IMR-90 (cell line): ENCODE data around the gene KRT80. TPM values are rescaled to one million over a fixed set of nuclear protein-coding genes. Genes with fewer than 3 reads are reported as not detected.

Source experiments
- ATAC-seq: fragments of 200-7000 bp; cut with Tn5 transposase; 2 replicates; pipeline ENCODE4 v1.9.1; 2020; ENCODE audit warnings: low read depth, mild to moderate bottlenecking, moderate library complexity
- BruUV-seq: library from RNA; stranded (reverse); fragments of 400-500 nt; replicated peaks from 2 replicates; lab custom pipeline; 2021; lab: Mats Ljungman, UMichigan
- CTCF ChIA-PET: fragments of 300-600 bp; formaldehyde crosslinking; extraction: SDS; loops from one replicate; lab custom pipeline; 2021; ENCODE audit warnings: antibody characterized with exemption; lab: Yijun Ruan, JAX
- POLR2A ChIA-PET: fragments of 300-600 bp; sonication (Branson Sonifier 250); formaldehyde crosslinking; loops from one replicate; lab custom pipeline; 2022; ENCODE audit warnings: antibody characterized with exemption; ENCODE audit not compliant: unreplicated experiment; lab: Charles Lee
- DNase-seq: peaks from one replicate; pipeline ENCODE4 v3.0.0; 2013
- H2AFZ ChIP-seq: replicated peaks from 2 replicates; pipeline ENCODE3; 2013; ENCODE audit warnings: low read length, mild to moderate bottlenecking; ENCODE audit not compliant: poor library complexity
- H2AK5ac ChIP-seq: 2 replicates; pipeline ENCODE4 v1.6.1; 2013; ENCODE audit warnings: low read depth, low read length, inconsistent platforms
- H2AK9ac ChIP-seq: replicated peaks from 2 replicates; pipeline ENCODE3; 2013; ENCODE audit warnings: mild to moderate bottlenecking, low read depth, low read length, moderate library complexity; ENCODE audit not compliant: poor library complexity
- H2BK120ac ChIP-seq: 2 replicates; pipeline ENCODE4 v1.6.1; 2013; ENCODE audit warnings: low read depth, low read length, inconsistent platforms
- H2BK15ac ChIP-seq: 3 replicates; pipeline ENCODE4 v1.6.1; 2013; ENCODE audit warnings: low read depth, low read length, inconsistent platforms
- H2BK20ac ChIP-seq: 2 replicates; pipeline ENCODE4 v1.6.1; 2013; ENCODE audit warnings: low read depth, mild to moderate bottlenecking, inconsistent platforms, low read length, moderate library complexity
- H2BK5ac ChIP-seq: 2 replicates; pipeline ENCODE4 v1.6.1; 2013; ENCODE audit warnings: mild to moderate bottlenecking, low read depth, low read length, inconsistent platforms; ENCODE audit not compliant: poor library complexity, severe bottlenecking
- H3K14ac ChIP-seq: replicated peaks from 2 replicates; pipeline ENCODE4 v1.6.1; 2013; ENCODE audit warnings: low read depth, low read length, inconsistent platforms
- H3K18ac ChIP-seq: 2 replicates; pipeline ENCODE4 v1.6.1; 2013; ENCODE audit warnings: low read depth, low read length, control low read depth
- H3K23ac ChIP-seq: 2 replicates; pipeline ENCODE4 v1.6.1; 2013; ENCODE audit warnings: low read depth, low read length, inconsistent platforms
- H3K27ac ChIP-seq: 2 replicates; pipeline ENCODE4 v1.5.1; 2013; ENCODE audit warnings: mild to moderate bottlenecking, control low read depth, low read length; ENCODE audit not compliant: insufficient read depth
- H3K27me3 ChIP-seq: 2 replicates; pipeline ENCODE4 v1.6.1; 2013; ENCODE audit warnings: low read length; ENCODE audit not compliant: control insufficient read depth, insufficient read depth
- H3K36me3 ChIP-seq: 2 replicates; pipeline ENCODE4 v1.6.1; 2013; ENCODE audit warnings: low read length, mixed read lengths; ENCODE audit not compliant: control insufficient read depth, insufficient read depth
- H3K4ac ChIP-seq: 2 replicates; pipeline ENCODE4 v1.6.1; 2013; ENCODE audit warnings: low read depth, low read length, inconsistent platforms
- H3K4me1 ChIP-seq: 2 replicates; pipeline ENCODE4 v1.6.1; 2013; ENCODE audit warnings: low read length, mixed read lengths; ENCODE audit not compliant: control insufficient read depth, insufficient read depth
- H3K4me2 ChIP-seq: 2 replicates; pipeline ENCODE4 v1.6.1; 2013; ENCODE audit warnings: low read depth, mild to moderate bottlenecking, control low read depth, low read length, moderate library complexity
- H3K4me3 ChIP-seq: 2 replicates; pipeline ENCODE4 v1.5.1; 2013; ENCODE audit warnings: low read depth, mild to moderate bottlenecking, control low read depth, low read length, moderate library complexity; ENCODE audit not compliant: insufficient read depth
- H3K56ac ChIP-seq: 2 replicates; pipeline ENCODE4 v1.6.1; 2013; ENCODE audit warnings: low read length, inconsistent platforms; ENCODE audit not compliant: insufficient read depth; ENCODE audit errors: extremely low read depth
- H3K79me1 ChIP-seq, 2 experiments: 2 replicates each; pipeline ENCODE4 v1.6.1; 2013; ENCODE audit warnings: low read length in 2 of 2, inconsistent platforms in 1 of 2, low read depth in 1 of 2
- H3K9ac ChIP-seq: 2 replicates; pipeline ENCODE4 v1.6.1; 2013; ENCODE audit warnings: low read depth, low read length, control low read depth
- H3K9me1 ChIP-seq: 2 replicates; pipeline ENCODE4 v1.6.1; 2013; ENCODE audit warnings: low read length, inconsistent platforms; ENCODE audit not compliant: insufficient read depth
- H3K9me3 ChIP-seq: 2 replicates; pipeline ENCODE4 v1.6.1; 2013; ENCODE audit warnings: low read length; ENCODE audit not compliant: control insufficient read depth, insufficient read depth
- H4K20me1 ChIP-seq: 2 replicates; pipeline ENCODE4 v1.6.1; 2013; ENCODE audit warnings: low read length, inconsistent platforms; ENCODE audit not compliant: insufficient read depth
- H4K5ac ChIP-seq: 2 replicates; pipeline ENCODE4 v1.6.1; 2013; ENCODE audit warnings: mild to moderate bottlenecking, low read depth, low read length, control low read depth
- H4K8ac ChIP-seq, 2 experiments: 2 replicates each; pipeline ENCODE4 v1.6.1; 2013; ENCODE audit warnings: low read depth in 2 of 2, low read length in 2 of 2, control low read depth in 1 of 2, inconsistent platforms in 1 of 2
- H4K91ac ChIP-seq: 2 replicates; pipeline ENCODE4 v1.6.1; 2013; ENCODE audit warnings: low read depth, low read length, inconsistent platforms; ENCODE audit not compliant: insufficient read depth
- BHLHE40 ChIP-seq: fragments of 150-350 bp; IDR thresholded peaks from 2 replicates; pipeline ENCODE4 v1.6.1; 2016; ENCODE audit warnings: mild to moderate bottlenecking, low read depth, low read length
- CEBPB ChIP-seq: IDR thresholded peaks from 2 replicates; pipeline ENCODE4 v1.6.1; 2012; ENCODE audit warnings: low read depth, low read length, improper control_type of control experiment
- CHD1 ChIP-seq: IDR thresholded peaks from 2 replicates; pipeline ENCODE4 v1.6.1; 2012; ENCODE audit warnings: low read depth, low read length, improper control_type of control experiment
- FOS ChIP-seq: fragments of 150-350 bp; IDR thresholded peaks from 2 replicates; pipeline ENCODE4 v1.6.1; 2016; ENCODE audit warnings: low read depth, low read length
- MAFK ChIP-seq: IDR thresholded peaks from 2 replicates; pipeline ENCODE4 v1.6.1; 2012; ENCODE audit warnings: low read depth, low read length, improper control_type of control experiment
- MAZ ChIP-seq: IDR thresholded peaks from 2 replicates; pipeline ENCODE4 v1.6.1; 2012; ENCODE audit warnings: low read depth, mild to moderate bottlenecking, low read length, improper control_type of control experiment, moderate library complexity, borderline replicate concordance
- MXI1 ChIP-seq: IDR thresholded peaks from 2 replicates; pipeline ENCODE4 v1.6.1; 2012; ENCODE audit warnings: low read depth, mild to moderate bottlenecking, low read length, moderate library complexity, borderline replicate concordance
- NFE2L2 ChIP-seq: fragments of 150-350 bp; IDR thresholded peaks from 2 replicates; pipeline ENCODE4 v1.6.1; 2016; ENCODE audit warnings: low read depth, mild to moderate bottlenecking, low read length
- POLR2A ChIP-seq: IDR thresholded peaks from 2 replicates; pipeline ENCODE4 v1.6.1; 2012; ENCODE audit warnings: mild to moderate bottlenecking, low read depth, low read length
- RAD21 ChIP-seq: IDR thresholded peaks from 2 replicates; pipeline ENCODE4 v1.6.1; 2012; ENCODE audit warnings: low read length, improper control_type of control experiment
- RFX5 ChIP-seq: IDR thresholded peaks from 2 replicates; pipeline ENCODE4 v1.8.0; 2012; ENCODE audit warnings: low read depth, mild to moderate bottlenecking, low read length, moderate library complexity
- SMC3 ChIP-seq: fragments of 150-350 bp; IDR thresholded peaks from 2 replicates; pipeline ENCODE4 v1.6.1; 2016; ENCODE audit warnings: low read depth, mild to moderate bottlenecking, antibody characterized with exemption, low read length, moderate library complexity
- WGBS, 2 experiments: methylation state at CpG; one replicate each; pipeline versions ENCODE4 v1.1.5 to v1.1.7; 2013; ENCODE audit warnings: missing lambda C conversion rate in 2 of 2; ENCODE audit not compliant: insufficient read length in 1 of 2; ENCODE audit errors: extremely low coverage in 2 of 2; 5-methylcytosine and 5-hydroxymethylcytosine counted together
- dilution Hi-C: fragments of 300-500 bp; cut with HindIII; formaldehyde crosslinking; loops from one replicate; pipeline ENCODE4 v1.14.3; 2018; ENCODE audit warnings: low sequenced_read_pairs; ENCODE audit not compliant: unreplicated experiment
- in situ Hi-C: fragments of 300-500 bp; cut with MboI; formaldehyde crosslinking; loops from 3 replicates; pipeline ENCODE4 v1.14.3; 2019; ENCODE audit warnings: low sequenced_read_pairs, inconsistent platforms, mixed read lengths
- intact Hi-C: fragments of 100-400 bp; cut with micrococcal nuclease; formaldehyde crosslinking; loops from 2 replicates; pipeline ENCODE4 v1.10.0; 2022
- polyA plus RNA-seq, 3 experiments: library from polyadenylated mRNA; depleted of rRNA; stranded (reverse); fragments of >200 nt; gene quantifications; 2 replicates each; pipeline ENCODE4 v1.2.3, GENCODE V29; 2012; ENCODE audit warnings: low replicate concordance in 1 of 3
- total RNA-seq: library from RNA; depleted of rRNA; stranded (reverse); fragments of >200 nt; gene quantifications from 2 replicates; pipeline ENCODE4 v1.2.3, GENCODE V29; 2012
- TF ChIP-seq, protein P1 (sequence below): fragments of 150-350 bp; IDR thresholded peaks from 2 replicates; pipeline ENCODE4 v1.6.1; 2016; ENCODE audit warnings: low read depth, mild to moderate bottlenecking, low read length, moderate library complexity, borderline replicate concordance

KRT80 gene
- total and polyA plus RNA-seq, 2 of the 4 experiments (the other 2 are of a cell fraction), result 0.54 to 3.4 TPM

DNA sequence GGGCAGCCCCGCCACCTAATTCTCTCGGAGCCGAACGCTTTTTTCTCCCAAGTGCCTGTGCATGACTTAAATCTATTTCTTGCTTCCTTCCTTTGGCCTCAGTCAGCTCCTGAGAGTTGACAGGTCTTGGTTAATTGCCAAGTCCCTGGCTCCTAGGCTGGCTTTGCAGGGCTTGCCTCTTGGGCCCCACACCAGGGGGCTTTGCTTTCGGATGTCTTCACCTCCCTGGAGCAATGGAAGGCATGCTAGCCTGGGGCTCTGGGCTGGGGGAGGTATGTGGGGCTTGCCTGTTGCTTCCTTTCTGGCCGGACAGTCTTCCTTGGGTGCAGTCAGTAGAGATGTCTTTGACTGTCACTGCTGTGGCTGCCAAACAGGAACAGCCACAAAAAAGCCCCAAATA is 2.2 kb upstream of the KRT80 start:
- H4K20me1 ChIP-seq, result no peaks in the 10 kb centered on the region
- H2AK5ac ChIP-seq, result peak overlapping the region; percentile 100
- CTCF ChIA-PET, result interaction anchor here (0.7 to 1.3 kb wide), 2 partner anchors 20 to 112 kb away, joined by 3 to 5 read pairs; no protein-coding TSS in a partner anchor
- peak overlapping the region; percentile 99 for H2BK120ac ChIP-seq
- H3K18ac ChIP-seq, result peak overlapping the region; percentile 9; the same call in 1 of the 2 replicates
- H3K4me2 ChIP-seq, result no peak overlapping the region
- in situ Hi-C loops (no loop called here), dilution Hi-C loops (no loop called here), intact Hi-C loops (no loop called here)
- no peak overlapping the region; the same call in 1 of the 2 replicates for H3K27ac ChIP-seq
- peak overlapping the region; percentile 99 for H3K4ac ChIP-seq
- H2BK20ac ChIP-seq, result peak overlapping the region; percentile 100
- peak overlapping the region; percentile 33 for H2BK5ac ChIP-seq
- H3K23ac ChIP-seq, result peak overlapping the region; percentile 51
- WGBS, 2 experiments, result 64% methylated on average over 4 of the region's 6 CpGs; no CpG with 5 or more reads in 1 of the 2 experiments
- POLR2A ChIA-PET, result interaction anchor here (1.0 kb wide), 1 partner anchor 9 kb away, joined by 3 read pairs; no protein-coding TSS in a partner anchor
- peak overlapping the region; percentile 52 for H4K5ac ChIP-seq
- peaks cover 48% of the 10 kb centered on the region for H3K9me1 ChIP-seq
- no peaks in the 10 kb centered on the region for H3K36me3 ChIP-seq
- BruUV-seq, result no TSS peak
- H4K91ac ChIP-seq, result peak overlapping the region; percentile 99
- H3K27me3 ChIP-seq, result no peaks in the 10 kb centered on the region
- H3K9me3 ChIP-seq, result no peaks in the 10 kb centered on the region
- H3K14ac ChIP-seq, result peak overlapping the region; percentile 91
- peak overlapping the region; percentile 73 to 97 for H4K8ac ChIP-seq
- no peak for TF ChIP-seq FOS
- no peak for TF ChIP-seq MAZ
- TF ChIP-seq MAFK, result no peak
- no peak for TF ChIP-seq CEBPB
- no peak for TF ChIP-seq SMC3
- no peak for TF ChIP-seq BHLHE40
- TF ChIP-seq RAD21, result no peak
- no peak for TF ChIP-seq RFX5
- TF ChIP-seq CHD1, result no peak
- TF ChIP-seq, protein P1, sequence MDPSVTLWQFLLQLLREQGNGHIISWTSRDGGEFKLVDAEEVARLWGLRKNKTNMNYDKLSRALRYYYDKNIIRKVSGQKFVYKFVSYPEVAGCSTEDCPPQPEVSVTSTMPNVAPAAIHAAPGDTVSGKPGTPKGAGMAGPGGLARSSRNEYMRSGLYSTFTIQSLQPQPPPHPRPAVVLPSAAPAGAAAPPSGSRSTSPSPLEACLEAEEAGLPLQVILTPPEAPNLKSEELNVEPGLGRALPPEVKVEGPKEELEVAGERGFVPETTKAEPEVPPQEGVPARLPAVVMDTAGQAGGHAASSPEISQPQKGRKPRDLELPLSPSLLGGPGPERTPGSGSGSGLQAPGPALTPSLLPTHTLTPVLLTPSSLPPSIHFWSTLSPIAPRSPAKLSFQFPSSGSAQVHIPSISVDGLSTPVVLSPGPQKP, result no peak
- no peak for TF ChIP-seq NFE2L2
- no peak for TF ChIP-seq MXI1
- TF ChIP-seq POLR2A, result no peak
- DNase-seq (no peak), ATAC-seq (no peak)
- peak overlapping the region; percentile 93 for H2BK15ac ChIP-seq
- H3K56ac ChIP-seq, result no peak overlapping the region
- H3K4me3 ChIP-seq, result no peak overlapping the region
- peak overlapping the region; percentile 6 for H2AFZ ChIP-seq
- peak overlapping the region; percentile 19; the same call in 1 of the 2 replicates for H3K9ac ChIP-seq
- peaks cover 56% of the 10 kb centered on the region for H3K4me1 ChIP-seq
- H2AK9ac ChIP-seq, result peak overlapping the region; percentile 47
- H3K79me1 ChIP-seq, result peaks cover 0 to 28% of the 10 kb centered on the region in 2 experiments; a peak in 2 of 4 replicates
